Stimulated activated CD4-positive, alpha-beta T cell treated with anti-CD3 and anti-CD28 coated beads, Interleukin-1b, Interleukin-23, amount 100 ng/mL, for 1 hour (primary cell): ENCODE results near the gene GADD45B.
"Not testable (repeated sequence)": the region's sequence is repeated elsewhere in the genome, so short reads cannot be mapped to it uniquely, and the experiment has no call there.

Source experiments
- DNase-seq, 2 donors: peaks; one replicate each; pipeline ENCODE4 v3.0.0-alpha.2; 2020; ENCODE audit warnings: low read depth in 2 of 2

The GADD45B gene

DNA sequence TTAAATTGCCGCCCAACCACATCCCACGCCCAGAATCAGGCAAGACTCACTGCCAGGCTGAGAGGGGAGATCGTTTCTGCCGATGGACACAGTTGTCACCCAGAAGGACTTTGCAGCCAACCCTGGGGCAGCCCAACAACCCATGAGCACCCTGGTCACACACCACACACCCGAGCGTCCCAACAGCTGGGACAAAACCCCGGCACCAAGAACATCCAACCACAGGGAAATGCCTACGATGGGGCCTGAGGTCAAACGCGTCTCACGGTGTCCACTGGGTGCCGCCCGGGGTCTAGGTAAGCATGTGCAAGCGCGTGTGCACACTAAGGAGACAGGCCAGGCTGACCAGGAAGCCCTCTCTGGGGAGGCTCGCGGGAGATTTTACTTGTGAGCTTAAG is 32.1 kb upstream of the GADD45B start:
- no peak for DNase-seq

DNA sequence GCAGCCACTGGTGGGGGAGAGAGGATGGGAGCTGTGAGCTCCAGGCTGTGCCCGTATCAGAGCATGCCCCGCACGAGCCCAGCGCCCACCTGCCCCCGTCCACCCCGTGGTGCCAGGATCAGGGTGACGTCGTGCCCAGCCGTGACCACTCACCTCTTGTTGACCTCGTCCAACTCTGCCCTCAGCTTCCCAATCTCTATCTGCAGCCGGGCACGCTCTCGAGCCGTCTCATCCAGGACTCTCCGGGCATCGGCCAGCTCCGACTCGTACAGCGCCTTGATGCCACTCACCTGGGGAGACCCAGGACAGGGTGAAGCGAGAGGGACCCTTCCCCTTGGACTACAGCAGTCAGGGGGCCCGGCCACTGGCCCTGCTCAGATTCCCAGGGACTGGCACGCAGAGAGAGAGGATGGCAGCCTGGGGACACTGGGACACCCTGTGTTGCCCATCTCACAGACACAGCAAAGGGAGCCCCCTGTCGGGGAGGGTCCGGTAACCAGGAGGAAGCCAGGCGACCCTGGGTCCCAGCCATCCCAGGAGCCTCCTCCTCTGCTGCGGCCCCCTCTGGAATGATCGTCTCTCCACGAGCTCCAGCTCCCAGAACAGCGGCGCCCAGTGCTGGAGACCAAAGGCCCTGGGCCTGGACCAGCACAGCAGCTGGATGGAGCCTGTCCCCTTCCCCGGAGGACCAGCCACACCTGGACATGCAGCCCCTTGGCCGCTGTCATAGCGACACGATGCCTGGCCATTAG is 31.5 kb upstream of the GADD45B start:
- no peak for DNase-seq

DNA sequence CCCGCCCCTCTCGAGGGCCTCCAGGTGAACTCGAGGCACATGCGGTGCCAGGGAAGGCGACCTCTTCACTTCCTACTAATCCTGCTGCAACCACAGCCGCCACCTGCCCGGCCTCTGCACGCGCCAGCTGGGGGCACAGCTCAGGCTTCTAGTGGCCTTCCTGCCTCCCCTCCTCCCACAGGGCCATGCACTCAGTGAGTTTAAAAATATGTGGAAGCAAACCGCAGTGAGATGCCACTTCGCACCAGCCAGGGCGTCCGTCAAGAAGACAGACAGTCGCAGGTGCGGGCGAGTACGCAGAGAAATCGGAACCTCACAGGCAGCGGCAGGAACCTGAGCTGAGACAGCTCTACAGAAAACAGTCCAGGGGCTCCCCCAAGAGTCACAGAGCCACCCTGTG is 29.5 kb upstream of the GADD45B start:
- no peak for DNase-seq

DNA sequence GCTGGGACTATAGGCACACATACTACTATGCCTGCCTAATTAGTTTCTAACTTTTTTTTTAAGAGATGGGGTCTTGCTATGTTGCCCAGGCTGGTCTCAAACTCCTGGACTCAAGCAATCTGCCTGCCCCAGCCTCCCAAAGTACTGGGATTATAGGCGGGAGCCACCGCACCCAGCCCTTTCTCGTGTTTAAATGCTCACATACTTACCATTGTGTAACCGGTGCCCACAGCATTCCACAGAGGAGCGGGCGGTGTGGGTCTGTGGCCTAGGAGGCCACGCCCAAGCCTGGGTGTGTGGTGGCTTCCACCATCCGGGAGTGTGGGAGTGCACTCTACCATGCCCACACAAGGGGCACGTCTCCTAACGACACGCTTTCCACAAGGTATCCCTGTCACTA is 26.9 kb upstream of the GADD45B start:
- no peak for DNase-seq

DNA sequence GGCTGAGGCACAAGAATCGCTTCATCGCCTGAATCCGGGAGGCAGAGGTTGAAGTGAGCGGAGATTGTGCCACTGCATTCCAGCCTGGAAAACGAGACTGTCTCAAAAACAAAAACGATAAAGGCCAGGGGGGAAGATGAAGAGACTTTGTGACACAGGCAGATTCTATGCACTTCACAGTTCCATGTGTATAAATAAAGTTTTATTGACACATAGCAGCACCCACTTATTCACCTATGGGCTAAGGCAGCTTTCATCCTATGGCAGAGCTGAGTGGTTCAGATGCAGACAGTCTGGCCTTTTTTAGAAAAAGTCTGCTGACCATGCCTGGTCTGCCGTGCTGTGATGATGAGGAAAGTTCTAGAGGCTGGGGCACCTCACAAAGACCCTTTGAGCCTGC is 24.8 kb upstream of the GADD45B start:
- no peak for DNase-seq

DNA sequence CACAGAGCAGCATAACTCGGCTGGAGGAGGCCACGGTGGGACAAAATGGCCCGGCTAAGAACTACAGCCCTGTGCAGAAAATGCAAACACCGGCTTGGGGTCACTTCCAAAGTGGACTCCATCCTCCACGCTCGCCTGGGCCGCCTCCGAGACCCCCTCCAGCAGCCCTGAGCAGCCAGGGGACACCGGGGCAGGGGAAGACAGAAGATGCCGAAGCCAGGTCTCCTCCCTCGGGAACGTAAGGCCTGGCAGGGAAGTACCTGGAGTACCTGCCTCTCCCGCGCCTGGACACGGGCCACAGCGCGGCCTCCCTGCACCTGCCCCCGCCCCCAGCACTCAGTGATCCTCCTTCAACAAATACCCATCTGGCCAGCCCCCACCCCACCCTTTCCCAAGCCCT is 24.2 kb upstream of the GADD45B start:
- DNase-seq = no peak

DNA sequence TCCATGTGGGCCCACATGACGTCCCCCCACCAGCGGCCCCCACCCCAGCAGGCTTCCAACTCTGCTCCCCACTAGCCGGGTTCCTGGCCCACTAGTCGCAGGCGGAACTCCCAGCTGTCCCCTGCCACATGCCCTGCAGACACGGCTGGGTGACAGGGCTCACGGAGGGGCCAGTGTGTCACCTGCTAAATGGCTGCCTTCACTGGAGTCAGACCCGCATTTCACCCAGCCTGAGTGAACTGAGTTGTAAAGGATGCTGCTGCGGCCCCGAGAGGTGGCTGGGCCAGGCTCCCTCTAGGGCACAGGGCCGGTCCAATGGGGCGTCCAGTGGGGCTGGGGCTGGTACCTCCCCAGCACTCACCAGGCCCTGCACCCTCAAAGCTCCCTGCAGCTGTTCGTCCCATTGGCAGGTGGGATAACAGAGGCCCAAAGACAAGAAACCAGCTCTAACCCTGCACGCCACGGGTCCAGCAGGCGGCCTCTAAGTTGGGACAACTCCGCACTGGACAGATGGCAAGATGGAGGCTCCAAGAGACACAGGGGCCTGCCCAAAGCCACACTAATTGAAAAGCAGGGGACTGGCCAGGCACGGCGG is 22.4 kb upstream of the GADD45B start:
- DNase-seq = no peak

DNA sequence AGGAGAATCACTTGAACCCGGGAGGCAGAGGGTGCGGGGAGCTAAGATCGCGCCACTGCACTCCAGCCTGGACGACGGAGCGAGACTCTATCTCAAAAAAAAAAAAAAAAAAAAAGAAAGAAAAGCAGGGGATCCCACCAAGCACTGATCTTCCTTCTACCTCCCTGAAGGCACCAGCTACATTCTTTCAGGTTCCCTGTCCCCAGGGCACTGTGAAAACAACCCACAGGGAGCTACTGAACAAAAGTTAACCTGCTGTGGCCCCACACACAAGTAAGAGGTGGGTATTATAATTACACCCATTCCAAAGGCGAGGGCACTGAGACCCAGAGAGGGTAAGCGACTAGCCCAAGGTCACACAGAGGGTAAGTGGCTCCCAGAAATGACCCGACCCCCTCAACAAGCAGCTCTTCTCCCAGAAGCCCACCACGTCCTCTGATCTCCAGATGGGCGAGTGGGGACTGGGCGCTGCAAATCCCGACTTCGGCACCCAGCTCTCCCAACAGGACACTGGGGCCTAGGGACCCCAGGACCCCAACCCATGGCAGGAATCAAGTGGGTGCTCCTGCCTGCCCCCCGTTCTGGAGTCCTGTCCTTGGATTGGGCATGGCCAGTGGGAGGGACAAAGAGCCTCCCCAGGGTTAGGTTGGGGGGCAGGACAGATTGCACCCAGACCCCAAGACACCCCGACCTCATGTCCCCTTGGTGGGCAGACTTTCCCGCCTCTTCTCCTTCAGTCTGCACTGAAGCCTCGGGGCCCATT is 21.5 kb upstream of the GADD45B start:
- DNase-seq = no peak

DNA sequence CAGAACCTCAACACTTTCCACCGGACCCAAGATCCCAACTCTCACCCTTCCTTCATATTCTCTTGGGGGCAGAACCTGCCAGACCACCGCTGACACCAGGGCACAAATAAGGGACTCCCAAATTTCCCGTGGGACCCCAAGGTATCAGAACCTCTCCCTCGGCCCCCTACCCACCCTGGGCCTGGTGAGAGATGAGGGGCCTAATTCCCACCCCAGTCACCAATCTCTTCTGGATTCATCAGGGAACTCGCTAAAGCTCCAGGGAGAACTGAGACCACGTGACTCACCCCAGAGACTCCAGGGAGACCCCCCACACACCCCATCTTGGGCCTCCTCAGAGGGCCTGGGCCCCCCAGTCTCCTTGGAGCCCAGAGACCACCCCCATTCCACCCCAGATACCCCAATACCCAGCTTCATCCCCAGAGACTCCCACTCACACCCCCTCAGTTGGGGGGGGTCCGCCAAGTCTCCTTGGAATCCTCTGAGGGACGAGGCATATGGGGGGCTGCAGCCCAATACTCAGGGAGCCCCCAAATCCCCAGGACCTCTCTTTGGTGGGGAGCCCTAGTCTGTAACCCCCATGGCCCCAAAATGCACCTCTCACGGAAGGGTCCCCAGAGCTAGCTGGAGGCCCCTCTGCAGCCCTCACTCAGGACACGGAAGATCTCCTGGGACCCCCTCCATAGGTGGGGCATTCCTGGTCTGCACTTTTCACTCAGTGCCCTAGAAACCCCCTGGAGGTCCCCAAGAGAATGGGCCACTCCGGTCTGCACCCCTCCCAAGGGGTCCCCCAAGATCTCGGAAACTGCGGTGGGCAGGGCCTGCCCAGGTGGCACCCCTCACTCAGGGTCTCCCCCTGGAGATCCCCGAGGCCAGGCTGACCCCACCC is 20.7 kb upstream of the GADD45B start:
- no peak for DNase-seq

DNA sequence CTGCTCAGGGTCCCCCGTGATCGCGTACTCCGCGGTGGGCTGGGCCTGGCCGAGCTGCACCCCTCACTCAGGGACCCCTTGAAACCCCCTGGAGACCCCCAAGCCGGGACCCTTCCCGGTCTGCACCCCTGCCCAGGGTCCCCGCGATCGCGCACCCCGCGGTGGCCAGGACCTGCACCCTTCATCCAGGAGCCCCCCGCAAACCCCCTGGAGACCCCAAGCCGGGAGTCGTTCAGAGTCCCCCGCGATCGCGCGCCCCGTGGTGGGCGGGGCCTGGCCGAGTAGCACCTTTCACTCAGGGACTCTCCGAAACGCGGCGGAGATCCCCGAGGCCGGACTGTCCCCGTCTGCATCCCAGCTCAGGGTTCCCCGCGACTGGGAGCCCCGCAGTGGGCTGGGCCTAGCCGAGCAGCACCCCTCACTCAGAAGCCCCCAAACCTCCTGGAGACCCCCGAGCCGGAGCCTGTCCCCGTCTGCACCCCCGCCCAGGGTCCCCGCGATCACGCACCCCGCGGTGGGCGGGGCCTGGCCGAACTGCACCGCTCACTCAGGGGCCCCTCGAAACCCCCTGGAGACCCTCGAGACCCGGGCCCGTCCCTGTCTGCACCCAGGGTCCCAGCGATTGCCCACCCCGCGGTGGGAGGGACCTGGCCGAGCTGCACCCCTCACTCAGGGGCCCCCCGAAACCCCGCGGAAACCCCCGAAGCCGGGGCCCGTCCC is 19.9 kb upstream of the GADD45B start:
- no peak for DNase-seq

DNA sequence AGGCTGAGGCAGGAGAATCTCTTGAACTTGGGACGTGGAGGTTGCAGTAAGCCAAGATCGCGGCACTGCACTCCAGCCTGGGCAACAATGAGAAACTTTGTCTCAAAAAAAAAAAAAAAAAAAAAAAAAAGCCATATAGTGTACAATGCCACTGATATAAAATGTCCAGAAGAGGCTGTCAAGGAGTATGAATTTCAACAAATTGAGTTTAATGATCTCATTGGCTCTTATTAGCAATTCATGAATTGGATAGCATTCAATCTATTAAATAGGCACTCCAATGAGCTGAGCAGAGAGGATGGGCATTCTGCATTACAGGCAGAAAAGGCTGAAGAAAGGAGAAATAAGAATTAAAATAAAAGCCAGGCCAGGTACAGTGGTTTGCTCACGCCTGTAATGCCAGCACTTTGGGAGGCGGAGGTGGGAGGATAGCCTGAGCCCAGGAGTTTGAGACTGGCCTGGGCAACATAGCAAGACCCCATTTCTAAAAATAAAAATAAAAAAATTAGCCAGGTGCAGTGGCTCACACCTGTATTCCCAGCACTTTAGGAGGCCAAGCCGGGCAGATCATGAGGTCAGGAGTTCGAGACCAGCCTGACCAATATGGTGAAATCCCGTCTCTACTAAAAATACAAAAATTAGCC is 18.4 kb upstream of the GADD45B start:
- no peak for DNase-seq

DNA sequence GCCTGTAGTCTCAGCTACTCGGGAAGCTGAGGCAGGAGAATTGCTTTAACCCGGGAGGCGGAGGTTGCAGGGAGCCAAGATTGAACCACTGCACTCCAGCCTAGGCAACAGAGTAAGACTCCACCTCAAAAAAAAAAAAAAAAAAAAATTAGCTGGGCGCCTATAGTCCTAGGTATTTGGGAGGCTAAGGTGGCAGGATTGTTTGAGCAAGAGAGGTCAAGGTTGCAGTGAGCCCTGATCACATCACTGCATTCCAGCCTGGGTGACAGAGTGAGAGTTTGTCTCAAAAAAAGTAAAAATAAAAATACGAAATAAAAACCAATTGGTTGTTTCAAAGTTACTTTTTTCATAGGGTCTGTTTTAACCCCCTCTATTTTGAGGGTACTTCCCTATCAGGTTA is 17.9 kb upstream of the GADD45B start:
- DNase-seq = no peak

DNA sequence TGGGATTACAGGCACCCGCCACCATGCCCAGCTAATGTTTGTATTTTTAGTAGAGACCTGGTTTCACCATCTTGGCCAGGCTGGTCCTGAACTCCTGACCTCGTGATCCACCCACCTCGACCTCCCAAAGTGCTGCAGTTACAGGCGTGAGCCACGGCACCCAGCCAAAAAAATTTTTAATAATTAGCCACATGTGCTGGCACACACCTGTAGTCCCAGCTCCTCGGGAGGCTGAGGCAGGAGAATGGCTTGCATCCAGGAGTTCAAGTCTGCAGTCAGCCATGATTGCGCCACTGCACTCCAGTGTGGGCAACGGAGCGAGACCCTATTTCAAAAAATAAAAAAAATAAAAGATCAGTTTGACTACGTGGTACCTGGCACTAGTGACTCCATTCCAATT is 17.2 kb upstream of the GADD45B start:
- not testable (repeated sequence) for DNase-seq

DNA sequence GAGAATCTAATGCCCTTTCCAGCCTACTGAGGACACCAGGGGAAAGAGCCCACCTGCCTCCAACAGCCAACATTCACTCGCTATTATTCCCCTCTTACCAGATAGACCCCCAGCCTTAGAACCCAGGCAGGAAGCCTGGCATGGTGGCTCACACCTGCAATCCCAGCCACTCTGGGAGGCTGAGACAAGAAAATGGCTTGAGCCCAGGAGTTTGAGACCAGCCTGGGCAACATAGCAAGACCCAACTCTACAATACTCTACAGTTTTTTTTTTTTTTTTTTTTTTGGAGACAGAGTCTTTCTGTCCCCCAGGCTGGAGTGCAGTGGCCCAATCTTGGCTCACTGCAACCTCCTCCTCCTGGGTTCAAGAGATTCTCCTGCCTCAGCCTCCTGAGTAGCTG is 15.7 kb upstream of the GADD45B start:
- DNase-seq = no peak

DNA sequence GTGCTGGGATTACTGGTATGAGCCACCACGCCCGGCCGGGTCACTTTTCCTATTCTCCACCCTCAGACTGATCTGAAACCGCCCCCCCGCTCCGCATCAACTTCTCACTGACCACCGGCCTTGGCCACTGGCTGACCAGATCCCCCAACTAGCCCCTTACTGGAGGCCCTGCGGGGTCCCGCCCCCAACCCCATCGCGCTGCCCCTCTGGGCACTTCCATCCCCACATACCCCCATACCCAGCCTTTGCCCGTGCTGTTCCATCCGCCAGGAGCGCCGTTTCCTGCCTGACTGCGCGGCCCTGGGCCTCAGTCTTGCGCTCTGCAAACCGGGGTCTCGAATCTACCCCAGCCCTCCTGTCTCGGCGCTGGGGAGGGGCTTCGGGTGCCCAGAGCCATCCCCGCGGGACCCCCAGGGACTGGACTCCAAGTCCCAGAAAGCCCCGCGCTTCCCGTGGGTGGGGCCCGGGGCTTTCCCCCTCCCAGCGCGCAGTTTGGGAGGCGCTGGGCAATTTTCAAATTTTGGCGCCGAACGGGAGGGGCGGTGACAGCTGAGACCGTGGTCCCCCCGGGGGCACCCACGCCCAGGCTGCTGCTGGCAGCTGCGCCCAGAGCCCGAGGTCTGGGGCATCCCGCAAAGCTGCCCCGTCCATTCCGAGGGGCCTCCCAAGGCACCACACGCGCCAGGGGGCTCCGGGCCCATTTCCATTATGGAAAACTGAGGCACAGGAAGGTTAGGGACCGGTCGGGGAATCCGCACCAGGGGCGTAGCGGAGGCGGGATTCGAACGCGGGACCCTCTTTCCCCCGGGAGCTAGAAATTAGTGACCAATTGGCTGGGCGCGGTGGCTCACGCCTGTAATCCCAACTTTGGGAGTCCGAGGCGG is 13.9 kb upstream of the GADD45B start:
- DNase-seq = peak in 1 of 2 donors; percentile 49

DNA sequence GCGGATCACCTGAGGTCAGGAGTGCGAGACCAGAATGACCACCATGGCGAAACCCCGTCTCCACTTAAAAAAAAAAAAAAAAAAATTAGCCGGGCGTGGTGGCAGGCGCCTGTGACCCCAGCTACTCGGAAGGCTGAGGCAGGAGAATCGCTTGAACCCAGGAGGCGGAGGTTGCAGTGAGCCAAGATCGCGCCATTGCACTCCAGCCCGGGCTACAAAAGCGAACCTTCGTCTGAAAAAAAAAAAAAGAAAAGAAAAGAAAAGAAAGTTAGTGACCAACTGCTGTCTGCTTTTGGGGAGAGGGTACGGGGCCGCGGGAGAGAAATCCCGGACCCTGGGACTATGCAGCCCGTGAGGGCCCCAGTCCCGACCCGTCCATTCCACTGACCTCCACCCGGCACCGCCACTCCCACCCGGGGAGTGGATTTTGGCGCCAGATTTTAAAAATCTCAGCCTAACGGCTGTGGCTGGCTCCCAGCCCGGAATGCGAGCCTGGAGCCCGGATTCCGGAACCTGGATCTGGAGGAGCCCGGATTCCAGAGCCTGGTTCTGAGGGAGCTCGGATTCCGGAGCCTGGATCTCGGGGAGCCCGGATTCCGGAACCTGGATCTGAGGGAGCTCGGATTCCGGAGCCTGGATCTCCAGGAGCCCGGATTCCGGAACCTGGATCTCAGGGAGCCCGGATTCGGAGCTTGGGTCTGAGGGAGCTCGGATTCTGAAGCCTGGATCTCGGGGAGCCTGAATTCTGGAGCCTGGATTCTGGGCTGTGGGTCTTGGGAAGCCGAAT is 13.1 kb upstream of the GADD45B start:
- no peak for DNase-seq

DNA sequence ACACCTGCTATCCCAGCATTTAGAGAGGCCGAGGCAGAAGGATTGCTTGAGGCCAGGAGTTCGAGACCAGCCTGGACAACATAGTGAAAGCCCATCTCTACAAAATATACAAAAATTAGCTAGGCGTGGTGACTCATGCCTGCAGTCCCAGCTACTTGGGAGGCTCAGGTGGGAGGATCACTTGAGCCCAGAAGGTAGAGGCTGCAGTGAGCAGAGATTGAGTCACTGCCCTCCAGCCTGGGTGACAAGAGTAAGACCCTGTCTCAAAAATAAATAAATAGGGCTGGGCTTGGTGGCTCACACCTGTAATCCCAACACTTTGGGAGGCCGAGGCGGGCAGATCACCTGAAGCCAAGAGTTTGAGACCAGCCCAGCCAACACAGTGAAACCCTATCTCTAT is 12.2 kb upstream of the GADD45B start:
- not testable (repeated sequence) for DNase-seq

DNA sequence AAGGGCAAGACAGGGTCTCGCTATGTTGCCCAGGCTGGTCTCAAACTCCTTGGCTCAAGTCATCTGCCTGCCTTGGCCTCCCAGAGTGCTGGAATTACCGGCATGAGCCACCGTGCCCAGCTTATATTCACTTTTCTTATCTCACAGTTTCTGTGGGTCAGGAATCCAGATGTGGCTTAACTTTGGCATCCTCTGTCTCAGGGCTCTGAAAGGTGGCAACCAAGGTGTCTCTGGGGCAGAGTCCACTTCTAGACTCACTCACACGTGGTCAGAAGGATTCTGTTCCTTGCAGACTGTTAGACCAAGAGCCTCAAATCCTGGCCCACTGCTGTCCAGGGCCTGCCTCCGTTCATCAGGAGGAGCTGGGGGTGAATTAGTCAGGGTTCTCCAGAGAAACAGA is 11.5 kb upstream of the GADD45B start:
- no peak for DNase-seq

DNA sequence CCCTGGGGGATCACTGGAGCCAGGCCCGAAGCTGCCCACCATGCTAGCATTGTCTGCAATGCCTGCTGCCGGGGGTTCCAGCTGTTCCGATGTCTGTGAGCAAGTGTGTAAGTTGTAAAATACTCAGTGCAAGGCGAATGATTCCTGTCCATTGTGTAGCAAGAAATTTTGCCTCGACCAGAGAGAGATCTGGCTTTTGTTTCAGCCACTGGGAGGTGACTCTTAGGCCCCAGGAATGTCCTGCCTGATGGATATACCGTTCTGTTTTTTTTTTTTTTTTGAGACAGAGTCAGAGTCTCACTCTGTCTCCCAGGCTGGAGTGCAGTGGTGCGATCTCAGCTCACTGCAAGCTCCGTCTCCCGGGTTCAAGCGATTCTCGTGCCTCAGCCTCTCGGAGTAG is 7.3 kb upstream of the GADD45B start:
- DNase-seq = no peak
